GM21447 (cell line): ENCODE data around the gene ACER1.
"Not testable (repeated sequence)": the region's sequence is repeated elsewhere in the genome, so short reads cannot be mapped to it uniquely, and the experiment has no call there.

Experiments
- ATAC-seq: cut with Tn5 transposase; IDR thresholded peaks from one replicate; pipeline ENCODE4 v1.9.1; 2021; ENCODE audit not compliant: unreplicated experiment

The ACER1 gene

DNA sequence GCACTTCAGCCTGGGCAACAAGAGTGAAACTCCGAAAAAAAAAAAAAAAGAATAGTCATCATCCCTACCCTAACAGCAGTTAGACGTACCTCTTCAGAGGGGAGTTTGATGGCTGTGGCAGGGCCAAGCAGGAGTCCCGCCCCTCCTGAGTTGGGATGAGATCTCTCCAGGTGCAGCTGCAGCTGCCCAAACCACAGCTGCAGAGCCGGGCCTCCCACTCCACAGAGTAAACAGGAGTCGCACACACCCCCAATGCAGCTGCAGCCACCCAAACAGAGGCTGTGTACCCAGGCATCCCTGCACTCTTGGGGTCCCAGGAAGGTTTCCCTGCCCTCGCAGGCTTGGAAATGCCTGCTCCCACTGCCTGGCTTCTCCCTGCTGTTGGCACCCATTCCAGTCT lies 36.2 kb downstream of the ACER1 start:
- no peak for ATAC-seq

DNA sequence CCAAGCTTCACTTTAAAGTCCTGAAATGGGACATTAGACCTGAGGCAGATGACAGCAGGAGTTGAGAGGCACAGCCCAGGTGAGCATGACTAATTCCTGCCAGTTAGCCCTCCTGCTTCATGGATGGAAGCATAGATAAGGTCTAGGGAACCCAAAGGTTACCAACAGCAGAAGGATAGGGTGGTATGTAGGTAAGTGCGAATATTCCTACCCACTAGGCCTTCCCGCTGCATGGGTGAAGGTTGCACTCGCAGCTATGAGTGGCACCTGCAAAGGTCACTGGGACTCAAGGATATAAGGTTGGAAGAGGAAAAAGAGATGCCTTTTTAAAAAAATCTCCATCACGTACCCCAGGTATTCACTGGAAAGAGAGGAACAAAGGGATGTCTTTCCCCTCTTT lies 41.4 kb downstream of the ACER1 start:
- no peak for ATAC-seq

DNA sequence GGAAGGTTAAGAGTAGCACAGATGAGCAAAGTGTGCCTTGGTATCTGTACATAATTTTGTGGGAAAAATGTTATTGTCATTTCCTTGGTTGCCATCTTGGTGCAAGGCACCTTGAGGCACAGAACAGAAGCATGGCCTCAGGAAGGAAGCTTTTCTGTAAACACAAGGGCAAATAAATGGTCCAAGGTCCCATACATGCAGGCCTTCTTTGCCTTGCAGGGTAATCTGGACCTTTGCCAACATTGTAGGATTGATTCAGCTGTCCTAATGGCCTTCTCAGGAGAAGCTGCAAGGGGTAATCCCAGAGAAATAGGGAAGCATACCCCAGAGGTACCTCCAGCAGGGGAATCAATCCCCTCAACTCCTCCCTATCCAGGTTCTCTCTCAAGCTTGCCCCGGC lies 44.7 kb downstream of the ACER1 start:
- no peak for ATAC-seq

DNA sequence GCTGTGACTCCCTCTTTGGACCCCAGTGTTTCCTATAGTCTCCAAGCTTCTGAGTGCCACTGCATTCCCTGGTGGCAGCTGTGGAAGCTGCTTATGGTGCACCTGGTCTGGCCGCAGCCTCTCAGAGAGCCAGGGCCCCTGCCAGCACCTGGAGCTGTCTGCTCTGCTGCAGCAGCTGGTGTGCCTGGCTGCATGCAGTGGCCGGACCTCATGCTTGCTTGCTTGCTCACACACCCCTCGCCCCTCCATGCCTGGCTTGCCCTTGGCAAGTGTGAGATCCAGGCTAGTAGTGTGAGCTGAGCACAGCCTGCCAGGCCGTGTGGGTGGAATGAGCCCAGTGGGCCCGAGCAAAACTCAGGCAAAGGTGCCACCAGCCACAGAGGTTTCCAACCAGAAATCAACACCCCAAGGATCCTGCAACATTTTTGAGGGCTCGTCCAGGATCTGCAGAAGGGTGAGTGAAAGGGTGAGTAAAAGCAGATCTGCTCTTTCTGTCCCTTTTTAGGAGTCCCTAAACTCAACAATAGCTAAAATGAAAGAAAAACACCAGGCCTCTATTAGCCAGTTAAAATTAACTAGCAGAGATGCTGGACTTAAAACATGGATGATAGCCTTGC lies 46.0 kb downstream of the ACER1 start:
- ATAC-seq = no peak

DNA sequence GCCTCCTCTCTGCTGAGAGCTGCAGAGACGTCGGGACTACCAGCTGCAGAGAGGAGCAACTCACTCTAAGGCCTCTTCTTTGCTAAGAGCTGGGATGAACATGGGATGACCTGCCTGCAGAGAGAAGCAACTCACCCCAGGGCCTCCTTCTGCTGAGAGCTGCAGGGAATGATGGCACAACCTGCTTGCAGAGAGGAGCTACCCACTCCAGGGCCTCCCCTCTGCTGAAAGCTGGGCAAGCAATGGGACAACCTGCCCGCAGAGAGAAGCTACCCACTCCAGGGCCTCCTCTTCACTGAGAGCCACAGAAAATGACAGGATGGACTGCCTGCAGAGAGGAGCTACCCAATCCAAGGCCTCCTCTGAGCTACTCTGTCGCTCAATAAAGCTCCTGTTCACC lies 46.7 kb downstream of the ACER1 start:
- ATAC-seq = no peak

DNA sequence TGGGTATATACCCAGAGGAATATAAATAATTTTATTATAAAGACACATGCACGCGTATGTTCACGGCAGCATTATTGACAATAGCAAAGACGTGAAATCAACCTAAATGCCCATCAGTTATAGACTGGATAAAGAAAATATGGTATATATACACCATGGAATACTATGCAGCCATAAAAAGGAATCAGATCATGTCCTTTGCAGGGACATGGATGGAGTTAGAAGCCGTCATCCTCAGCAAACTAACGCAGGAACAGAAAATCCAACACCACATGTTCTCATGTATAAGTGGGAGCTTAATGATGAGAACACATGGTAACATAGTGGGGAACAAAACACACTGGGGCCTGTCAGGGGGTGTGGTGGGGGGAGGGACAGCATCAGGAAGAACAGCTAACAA lies 51.0 kb downstream of the ACER1 start:
- not testable (repeated sequence) for ATAC-seq

DNA sequence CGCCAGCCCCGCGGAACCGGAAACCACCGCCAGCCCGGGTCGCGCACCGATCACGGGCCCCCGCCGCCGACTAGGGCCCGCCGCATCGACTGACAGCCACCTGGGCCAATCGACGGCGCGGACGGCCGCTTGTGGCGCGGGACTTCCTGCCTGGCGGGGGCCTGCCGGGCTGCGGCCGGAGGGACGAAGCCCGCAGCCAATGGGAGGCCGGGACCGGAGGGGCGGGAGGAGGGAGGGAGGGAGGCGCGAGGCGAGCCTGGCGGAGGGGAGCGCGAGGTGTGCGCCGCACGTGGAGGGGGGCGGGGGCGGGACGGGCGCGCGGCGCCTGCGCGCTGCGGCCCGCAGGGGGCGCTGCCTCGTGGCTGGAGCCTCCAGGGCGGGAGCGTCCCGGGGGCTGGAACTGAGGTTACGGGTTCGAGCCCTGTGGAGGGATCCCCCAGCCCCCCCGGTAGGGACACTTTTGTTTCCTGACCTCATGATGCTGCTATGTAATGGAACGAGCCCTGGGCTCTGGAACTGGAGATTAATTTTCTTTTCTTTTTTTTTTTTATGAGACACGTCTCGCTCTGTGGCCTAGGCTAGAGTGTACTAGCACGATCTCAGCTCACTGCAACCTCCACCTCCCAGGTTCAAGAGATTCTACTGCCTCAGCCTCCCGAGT lies 53.4 kb downstream of the ACER1 start, which contains the start of gene MLLT1:
Gene MLLT1 (minus strand): TSS at position 45 of the 661 bp plus-strand sequence. CDS start 191 bp downstream, outside the sequence.
- peak; percentile 79 for ATAC-seq

DNA sequence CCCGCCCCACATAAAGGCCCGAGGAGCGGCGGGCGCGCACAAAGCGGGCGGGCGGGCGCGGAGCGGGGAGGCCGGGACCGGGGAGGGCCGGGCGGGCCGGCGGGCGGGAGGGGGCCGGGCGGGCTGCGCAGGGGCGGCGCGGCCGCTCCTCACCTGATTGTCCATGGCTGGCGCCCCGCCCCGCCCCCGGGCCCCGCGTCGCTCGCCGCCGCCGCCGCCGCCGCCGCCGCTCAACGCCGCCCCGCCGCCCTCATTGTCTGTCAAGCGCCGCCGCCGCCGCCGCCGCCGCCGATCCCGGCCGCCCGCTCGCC lies 53.8 kb downstream of the ACER1 start:
- peak; percentile 37 for ATAC-seq

DNA sequence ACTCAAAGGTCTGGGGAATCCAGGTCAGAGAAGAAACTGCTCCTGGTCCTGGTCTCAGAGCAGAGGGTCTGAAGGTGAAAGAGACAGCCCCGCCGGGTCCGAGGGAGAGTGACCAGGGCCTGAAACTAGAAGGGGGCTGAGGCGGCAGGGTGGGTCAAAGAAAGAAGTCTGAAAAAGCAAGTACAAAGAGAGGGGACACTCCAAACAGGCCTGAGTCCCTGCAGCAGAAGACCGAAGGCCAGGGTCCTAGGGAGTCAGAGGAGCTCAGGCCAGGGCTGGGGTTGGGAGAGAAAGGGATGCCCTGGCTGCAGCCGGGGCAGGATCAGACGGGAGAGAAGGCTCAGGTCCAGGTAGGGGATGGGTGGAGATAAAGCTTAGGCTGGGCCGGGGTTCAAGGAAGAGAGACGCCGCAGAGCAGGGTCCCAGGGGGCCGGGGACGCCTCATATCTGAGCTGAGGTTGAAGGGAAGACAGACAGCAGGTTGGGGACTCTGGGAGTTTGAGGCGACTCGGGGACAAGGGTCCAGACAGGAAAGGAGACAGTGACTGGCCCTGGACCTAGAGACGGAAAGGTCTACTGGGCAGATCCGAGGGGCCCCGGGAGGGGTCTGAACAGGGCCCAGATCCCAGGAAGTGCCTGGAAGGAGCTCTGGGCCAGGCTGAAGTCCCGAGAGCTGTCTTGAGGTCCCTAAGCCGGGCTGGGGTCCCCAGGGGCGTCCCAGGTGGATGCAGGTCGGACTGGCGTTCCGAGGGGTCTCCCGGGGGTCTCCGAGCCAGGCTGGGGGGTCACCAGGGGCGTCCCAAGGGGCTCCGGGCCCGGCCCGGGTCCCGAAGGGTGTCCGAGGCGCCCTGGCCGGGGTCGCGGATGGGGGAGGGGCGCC lies 54.4 kb downstream of the ACER1 start:
- ATAC-seq = no peak

DNA sequence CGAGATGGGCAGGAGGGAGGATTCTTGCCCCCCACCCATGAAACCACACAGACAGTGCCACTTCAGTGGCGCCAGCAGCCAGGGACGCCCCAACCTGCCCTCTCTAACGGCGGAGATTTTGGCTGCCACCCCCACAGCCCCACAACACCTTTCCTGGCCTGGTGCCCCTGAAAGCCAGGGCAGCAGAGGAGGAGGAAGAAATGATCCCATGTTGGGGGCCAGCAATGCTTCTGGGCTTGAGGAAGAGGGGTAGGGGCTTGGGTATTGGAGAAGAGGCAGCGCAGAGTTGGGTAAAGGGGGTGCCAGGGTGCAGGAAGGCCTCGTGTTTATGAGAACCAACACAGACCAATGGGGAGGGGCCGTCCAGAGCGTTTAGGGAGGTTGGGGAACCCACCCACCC lies 55.4 kb downstream of the ACER1 start:
- ATAC-seq = no peak

DNA sequence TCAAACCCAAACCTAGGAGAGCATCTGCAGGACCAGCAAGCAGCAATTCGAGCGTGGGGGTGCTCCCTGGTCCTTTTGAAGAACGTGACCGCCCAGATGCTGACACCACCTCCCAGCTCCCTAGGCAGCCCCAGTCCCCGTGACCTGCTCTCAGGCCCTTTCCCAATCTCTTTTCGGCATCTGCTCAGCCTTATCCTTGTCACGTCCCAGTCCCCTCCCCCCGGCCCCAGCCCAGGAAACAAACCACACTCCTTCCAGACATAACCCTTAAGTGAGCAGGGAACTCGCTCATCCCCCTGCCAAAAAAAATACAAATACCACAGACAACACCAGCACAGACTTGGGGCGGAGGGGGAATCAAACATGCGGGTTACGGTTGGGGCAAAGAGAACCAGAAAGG lies 57.0 kb downstream of the ACER1 start:
- no peak for ATAC-seq

DNA sequence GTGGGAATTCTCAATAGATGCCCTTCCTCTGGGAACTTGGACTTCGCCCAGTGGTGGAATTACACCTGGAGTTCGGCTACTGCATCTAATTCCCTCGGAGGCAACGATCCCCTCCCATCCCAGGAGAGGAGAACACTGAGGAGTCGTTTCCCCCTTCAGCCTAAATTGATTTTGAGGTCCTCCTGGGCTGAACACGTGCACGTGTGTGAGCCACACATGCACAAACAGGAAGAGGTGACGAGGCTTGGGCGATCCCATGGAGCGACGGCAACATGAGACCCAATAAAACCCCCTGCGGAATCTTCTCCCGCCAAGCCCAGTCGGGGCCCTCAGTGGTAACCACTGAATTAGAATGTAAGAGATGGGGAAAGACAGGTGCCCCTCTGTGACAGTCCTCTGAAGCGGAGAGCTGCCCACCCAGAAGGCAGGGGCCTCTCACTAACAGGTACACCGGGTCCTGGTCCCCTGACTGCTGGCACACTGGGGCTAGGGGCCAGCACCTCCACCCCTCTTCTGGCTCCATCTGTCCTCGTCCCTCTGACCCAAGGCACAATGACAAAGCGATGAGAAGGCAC lies 58.2 kb downstream of the ACER1 start:
- no peak for ATAC-seq

DNA sequence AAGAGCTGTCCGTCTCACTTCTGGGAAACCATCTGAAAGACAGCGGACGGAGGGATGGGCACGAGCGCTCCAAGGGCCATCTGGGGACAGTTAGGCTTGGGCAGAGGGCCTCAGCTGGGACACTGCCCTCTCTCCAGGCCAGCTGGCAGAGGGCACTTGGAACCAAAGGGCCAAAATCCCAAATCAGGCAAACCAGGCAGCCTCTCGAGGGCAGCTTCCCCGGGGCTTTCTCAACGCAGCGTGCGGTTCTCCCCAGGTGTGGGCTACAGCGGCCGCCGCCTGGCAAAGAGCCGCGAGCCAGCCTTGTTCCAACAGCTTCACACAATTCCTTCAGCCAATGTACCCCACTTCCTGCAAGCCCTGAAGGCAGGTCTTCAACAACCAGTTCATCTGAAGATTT lies 58.7 kb downstream of the ACER1 start:
- ATAC-seq = no peak

DNA sequence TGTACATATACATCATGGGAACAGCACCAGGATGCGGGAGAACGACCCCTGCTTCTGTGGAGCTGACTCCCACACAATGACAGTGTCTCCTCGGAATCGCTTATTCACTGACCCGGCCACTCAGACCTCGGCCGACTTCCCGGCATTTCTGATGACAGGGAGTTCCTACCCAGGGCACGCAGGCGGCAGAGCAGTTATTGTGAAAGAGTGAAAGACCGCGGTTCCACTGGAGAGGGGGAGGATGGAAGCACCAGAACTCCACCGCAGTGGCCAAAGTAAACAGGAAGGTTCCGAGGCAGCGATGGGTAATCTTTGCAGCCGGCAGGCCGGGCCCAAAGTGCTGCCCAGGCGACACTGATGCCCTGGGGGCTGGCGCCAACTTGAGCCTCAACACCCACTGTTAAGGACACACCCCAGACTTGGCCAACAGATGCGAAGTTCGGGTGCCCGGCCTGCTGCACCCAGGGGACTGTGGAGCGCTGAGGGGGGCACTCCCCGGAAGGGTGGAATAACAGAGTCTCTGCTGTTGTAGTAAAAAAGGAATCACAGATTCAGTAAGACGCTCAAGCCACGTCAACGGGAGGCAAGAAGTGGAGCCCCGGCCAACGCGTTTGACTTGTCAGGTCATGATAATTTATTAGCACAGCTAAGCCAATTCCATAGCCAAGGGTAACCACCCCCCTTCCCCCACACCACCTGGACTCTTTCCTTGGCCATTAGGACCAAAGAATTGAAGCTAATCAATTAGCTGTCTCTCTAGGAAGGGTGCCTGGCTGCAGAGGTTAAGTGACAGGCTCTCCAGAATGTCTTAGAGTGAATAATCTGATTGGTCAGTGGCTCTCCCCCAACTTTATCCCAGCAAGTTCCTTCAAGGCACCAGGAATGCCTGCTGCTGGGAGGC lies 59.5 kb downstream of the ACER1 start:
- ATAC-seq = no peak

DNA sequence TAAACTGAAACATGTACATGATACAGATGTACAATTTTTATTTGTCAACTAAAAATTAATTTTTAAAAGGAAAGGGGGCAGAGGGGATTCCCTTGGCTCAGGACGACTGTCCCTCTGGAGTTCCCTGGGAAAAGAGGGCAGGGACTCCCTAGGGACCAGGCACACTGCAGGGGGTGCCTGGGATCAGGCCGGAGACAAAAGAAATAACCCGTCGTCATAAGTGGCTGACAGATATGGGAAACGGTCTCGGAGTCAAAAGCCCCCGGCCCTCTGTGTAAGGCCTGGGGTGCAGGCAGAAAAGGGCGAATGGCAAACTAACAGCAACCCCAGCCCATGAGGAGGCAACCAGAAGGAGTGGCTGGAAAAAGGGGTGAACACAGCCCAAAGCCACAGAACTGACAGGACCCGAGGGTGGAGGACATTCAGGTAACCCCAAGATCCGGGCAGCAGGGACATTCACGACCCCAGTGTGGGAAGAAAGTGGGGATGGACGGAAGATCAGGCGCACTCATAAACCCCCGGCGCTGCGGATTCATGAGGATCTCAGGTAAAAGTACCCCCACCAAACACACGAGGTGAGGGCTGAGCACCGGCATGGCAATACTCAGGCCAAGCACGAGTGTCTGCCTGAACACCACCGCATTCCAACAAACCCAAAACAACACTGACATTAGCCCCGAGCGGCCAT lies 60.4 kb downstream of the ACER1 start:
- no peak for ATAC-seq

DNA sequence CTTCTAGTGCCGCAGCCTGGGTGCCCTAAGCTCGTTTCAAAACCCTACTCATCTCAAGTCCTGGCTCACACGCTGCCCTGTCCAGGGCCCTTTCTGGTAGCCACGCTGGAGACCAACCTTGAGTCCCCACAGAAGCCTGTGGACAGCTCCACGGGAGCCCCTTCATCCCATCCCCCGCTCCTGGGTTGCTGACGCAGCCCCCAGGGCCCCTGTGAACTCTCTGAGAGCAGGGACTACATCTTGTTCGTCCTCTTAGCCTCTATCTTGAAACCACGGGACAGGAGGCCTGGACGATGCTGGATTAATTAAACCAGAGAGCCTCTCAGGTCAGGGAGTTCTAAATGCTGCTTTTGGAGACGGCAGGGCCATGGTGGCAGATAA lies 61.0 kb downstream of the ACER1 start:
- no peak for ATAC-seq

DNA sequence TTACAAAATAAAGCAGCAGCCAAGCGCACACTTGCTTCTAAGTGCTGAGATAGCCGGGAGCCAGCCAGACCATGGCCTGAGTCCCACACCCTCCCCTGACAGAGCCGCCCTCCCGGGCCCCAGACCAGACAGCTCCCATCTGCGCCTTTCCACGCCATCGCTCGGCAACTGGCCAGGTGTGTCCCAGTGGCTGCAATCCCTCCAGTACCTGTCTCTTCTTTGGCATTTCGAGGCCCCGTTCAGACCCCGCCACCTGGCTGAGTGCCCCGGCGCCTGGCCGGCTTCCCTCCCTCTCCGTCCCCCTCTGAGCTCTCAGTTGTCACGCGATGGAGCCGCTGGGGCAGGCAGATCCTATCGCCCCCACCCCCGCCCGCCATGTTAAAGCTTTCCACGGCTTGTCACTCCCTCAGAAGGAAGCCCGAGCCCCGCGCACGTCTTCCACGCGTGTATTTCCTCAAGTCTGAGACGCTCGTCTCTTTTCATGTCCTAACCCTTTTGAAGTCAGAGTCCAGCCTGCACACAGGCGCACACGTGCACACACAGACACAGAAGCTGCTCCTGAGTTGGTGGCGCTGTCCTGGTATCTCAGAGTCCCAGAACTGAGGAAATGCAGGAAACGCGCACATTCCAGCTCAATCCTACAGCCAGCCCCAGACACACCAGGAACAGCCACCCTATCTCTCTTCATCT lies 61.5 kb downstream of the ACER1 start:
- no peak for ATAC-seq

DNA sequence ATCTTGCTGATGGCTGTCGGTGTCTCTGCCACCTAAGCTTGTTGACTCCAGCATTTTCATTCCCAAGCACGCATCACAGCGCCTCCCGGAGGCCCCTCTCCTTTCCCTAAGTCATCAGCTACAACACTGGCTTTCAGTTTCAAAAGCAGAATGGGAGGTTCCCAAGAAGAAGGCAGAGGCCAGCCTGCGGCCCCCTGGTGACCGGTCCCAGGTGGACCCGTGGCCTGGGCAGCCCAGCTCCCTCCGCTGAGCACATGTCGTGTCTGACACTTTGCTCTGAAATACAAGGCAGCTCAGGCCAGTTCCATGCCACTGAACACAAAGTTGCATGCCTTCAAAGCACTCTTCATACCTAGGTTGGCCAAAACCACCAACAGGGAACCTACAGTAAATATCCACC lies 62.2 kb downstream of the ACER1 start:
- ATAC-seq = no peak

DNA sequence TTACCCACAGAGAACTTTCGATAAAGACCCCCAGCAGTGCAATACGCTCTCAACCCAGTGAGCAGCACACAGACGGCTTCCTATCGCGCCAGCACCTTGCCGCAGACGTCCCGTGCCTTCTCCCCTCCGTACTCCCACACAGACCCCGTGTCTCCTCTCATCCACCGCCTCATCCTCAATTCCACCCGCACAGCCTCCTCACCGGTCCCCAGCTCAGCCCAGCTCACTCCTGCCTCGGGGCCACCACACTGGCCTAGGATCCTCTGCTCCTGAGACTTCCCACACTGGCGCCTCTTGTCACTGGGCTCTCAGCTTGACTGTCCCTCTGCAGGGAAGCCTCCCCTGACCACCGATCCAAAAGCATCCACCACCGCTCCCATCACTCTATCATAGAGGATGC lies 62.6 kb downstream of the ACER1 start:
- ATAC-seq = no peak
